Middle frontal gyrus (tissue), 1 donor: ENCODE measurements around the gene MCM5.
"Not testable (repeated sequence)": the region's sequence is repeated elsewhere in the genome, so short reads cannot be mapped to it uniquely, and the experiment has no call there.

Experiments used
- DNase-seq: peaks from one replicate; pipeline ENCODE4 v3.0.0-alpha.2; 2015; ENCODE audit warnings: low spot score; ENCODE audit errors: extremely low spot score

The MCM5 gene

GRCh38 chr22:35471566-35471965, 71.6 kb downstream of the MCM5 start:
- DNase-seq, result not testable (repeated sequence)

GRCh38 chr22:35472488-35472887, 72.5 kb downstream of the MCM5 start:
- no peak for DNase-seq

DNA sequence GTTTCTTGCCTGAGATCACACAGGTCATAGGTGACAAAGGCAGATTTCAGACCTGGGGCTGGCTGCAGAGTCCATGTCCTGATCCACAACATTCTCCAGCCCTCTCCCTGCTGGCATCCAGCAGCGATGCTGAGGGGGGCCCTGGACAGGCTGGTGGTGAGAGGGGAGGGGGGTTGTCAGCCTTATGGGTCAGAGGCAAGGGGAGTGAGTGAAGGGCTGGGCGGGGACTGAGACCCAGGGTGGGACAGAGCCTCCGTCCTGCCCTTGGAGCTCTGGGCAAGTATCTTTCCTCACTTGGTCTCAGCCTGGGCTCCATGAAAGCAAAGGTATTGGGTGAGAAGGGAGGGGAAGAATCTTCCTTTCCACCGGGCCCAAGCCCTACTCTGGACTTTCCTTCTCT, 74.0 kb downstream of the MCM5 start:
- no peak for DNase-seq
